MM.1S (cell line): ENCODE measurements around the gene PHLPP2.

Source experiments
- CTCF ChIP-seq: fragments of 300-600 bp; sonication (generic); IDR thresholded peaks from 2 replicates; pipeline ENCODE4 v1.5.1; 2016; ENCODE audit warnings: antibody characterized with exemption, low read length, mixed read lengths
- EZH2 ChIP-seq: fragments of 300-600 bp; sonication (generic); optimal IDR thresholded peaks from 2 replicates; pipeline ENCODE3; 2017; ENCODE audit warnings: low read depth, mild to moderate bottlenecking, antibody characterized with exemption, low read length, mixed read lengths
- EZH2phosphoT487 ChIP-seq: fragments of 300-600 bp; sonication (generic); IDR thresholded peaks from 2 replicates; pipeline ENCODE4 v1.6.1; 2018; ENCODE audit warnings: antibody characterized with exemption, low read length

GRCh38 chr16:71659471-71659870 is 65.0 kb downstream of the PHLPP2 start:
- TF ChIP-seq EZH2 (no peak), CTCF (no peak), EZH2phosphoT487 (no peak)
